A549 (cell line): ENCODE results near the gene SPATA25.

Experiments used
- HOXA7 ChIP-seq: fragments of 250-450 bp; sonication (Bioruptor Pico); IDR thresholded peaks from 2 replicates; pipeline ENCODE4 v1.5.0; 2020; ENCODE audit warnings: mild to moderate bottlenecking, moderate library complexity
- SMC3 ChIP-seq: fragments of >200 bp; sonication (Bioruptor Twin); formaldehyde crosslinking; IDR thresholded peaks from 3 replicates; pipeline ENCODE4 v1.6.1; 2018; ENCODE audit warnings: inconsistent platforms
- TF ChIP-seq, protein P1 (sequence below): fragments of >200 bp; sonication (Bioruptor Twin); formaldehyde crosslinking; IDR thresholded peaks from 3 replicates; pipeline ENCODE4 v1.5.1; 2016
- TF ChIP-seq, protein P2 (sequence below): IDR thresholded peaks from 2 replicates; pipeline ENCODE4 v1.6.1; 2012

DNA sequence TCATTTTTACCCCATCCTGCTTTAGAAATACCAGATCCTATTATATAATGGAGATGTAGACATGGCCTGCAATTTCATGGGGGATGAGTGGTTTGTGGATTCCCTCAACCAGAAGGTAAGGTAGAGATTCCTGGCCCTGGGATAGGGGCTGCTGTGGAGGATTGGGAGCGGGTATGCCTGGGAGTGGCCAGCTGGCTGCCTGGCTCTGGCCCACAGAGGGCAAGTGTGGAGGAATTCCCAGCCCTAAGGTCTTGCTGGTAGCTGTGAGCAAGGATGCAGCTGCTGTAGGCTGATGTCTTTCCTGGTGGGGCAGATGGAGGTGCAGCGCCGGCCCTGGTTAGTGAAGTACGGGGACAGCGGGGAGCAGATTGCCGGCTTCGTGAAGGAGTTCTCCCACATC lies 10.3 kb upstream of the SPATA25 start:
- TF ChIP-seq, protein P1, sequence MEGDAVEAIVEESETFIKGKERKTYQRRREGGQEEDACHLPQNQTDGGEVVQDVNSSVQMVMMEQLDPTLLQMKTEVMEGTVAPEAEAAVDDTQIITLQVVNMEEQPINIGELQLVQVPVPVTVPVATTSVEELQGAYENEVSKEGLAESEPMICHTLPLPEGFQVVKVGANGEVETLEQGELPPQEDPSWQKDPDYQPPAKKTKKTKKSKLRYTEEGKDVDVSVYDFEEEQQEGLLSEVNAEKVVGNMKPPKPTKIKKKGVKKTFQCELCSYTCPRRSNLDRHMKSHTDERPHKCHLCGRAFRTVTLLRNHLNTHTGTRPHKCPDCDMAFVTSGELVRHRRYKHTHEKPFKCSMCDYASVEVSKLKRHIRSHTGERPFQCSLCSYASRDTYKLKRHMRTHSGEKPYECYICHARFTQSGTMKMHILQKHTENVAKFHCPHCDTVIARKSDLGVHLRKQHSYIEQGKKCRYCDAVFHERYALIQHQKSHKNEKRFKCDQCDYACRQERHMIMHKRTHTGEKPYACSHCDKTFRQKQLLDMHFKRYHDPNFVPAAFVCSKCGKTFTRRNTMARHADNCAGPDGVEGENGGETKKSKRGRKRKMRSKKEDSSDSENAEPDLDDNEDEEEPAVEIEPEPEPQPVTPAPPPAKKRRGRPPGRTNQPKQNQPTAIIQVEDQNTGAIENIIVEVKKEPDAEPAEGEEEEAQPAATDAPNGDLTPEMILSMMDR, result no peak
- no peak for TF ChIP-seq SMC3
- TF ChIP-seq HOXA7, result no peak
- TF ChIP-seq, protein P2, sequence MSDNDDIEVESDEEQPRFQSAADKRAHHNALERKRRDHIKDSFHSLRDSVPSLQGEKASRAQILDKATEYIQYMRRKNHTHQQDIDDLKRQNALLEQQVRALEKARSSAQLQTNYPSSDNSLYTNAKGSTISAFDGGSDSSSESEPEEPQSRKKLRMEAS, result no peak
